Activated B cell treated with CpG ODN at 0.5 μM for 24 hours (primary cell): ENCODE results near the gene FSTL4. TPM values are rescaled to one million over a fixed set of nuclear protein-coding genes. Genes with fewer than 3 reads are reported as not detected.

Experiments
- ATAC-seq: fragments of 200-7000 bp; cut with Tn5 transposase; one replicate; pipeline ENCODE4 v1.10.0; 2021; ENCODE audit warnings: low read depth, mild to moderate bottlenecking, moderate library complexity
- CTCF ChIA-PET: fragments of 350-600 bp; sonication (Branson Sonifier 250); formaldehyde crosslinking; loops from one replicate; lab custom pipeline; 2021; ENCODE audit warnings: antibody characterized with exemption; lab: Charles Lee
- POLR2A ChIA-PET: fragments of 350-600 bp; sonication (Branson Sonifier 250); formaldehyde crosslinking; loops from one replicate; lab custom pipeline; 2021; ENCODE audit warnings: antibody characterized with exemption; lab: Charles Lee
- DNase-seq: peaks from one replicate; pipeline ENCODE4 v3.0.0; 2022
- H3K27ac Mint-ChIP-seq: one replicate; pipeline ENCODE4 v1.8.0; 2020; ENCODE audit warnings: mixed read lengths
- H3K27me3 Mint-ChIP-seq: one replicate; pipeline ENCODE4 v1.8.0; 2021; ENCODE audit warnings: mixed read lengths
- H3K36me3 Mint-ChIP-seq: one replicate; pipeline ENCODE4 v1.8.0; 2021; ENCODE audit warnings: low read depth, mixed read lengths
- H3K4me1 Mint-ChIP-seq: one replicate; pipeline ENCODE4 v1.8.0; 2021; ENCODE audit warnings: mixed read lengths
- H3K4me3 Mint-ChIP-seq: one replicate; pipeline ENCODE4 v1.8.0; 2020; ENCODE audit warnings: mild to moderate bottlenecking, mixed read lengths
- H3K9me3 Mint-ChIP-seq: one replicate; pipeline ENCODE4 v1.8.0; 2020; ENCODE audit warnings: mixed read lengths
- intact Hi-C: fragments of 100-400 bp; cut with micrococcal nuclease; formaldehyde crosslinking; loops from one replicate; pipeline ENCODE4 v1.15.1; 2024
- total RNA-seq: library from RNA; stranded (reverse); gene quantifications from 2 replicates; pipeline ENCODE4 v1.2.3, GENCODE V29; 2022
- TF ChIP-seq, protein P1 (sequence below): fragments of 200-600 bp; IDR thresholded peaks from one replicate; pipeline ENCODE4 v1.8.0; 2022; ENCODE audit warnings: antibody characterized with exemption, mild to moderate bottlenecking

Gene FSTL4
- total RNA-seq, 1 donor from 2014 or later = 1.7 TPM

DNA sequence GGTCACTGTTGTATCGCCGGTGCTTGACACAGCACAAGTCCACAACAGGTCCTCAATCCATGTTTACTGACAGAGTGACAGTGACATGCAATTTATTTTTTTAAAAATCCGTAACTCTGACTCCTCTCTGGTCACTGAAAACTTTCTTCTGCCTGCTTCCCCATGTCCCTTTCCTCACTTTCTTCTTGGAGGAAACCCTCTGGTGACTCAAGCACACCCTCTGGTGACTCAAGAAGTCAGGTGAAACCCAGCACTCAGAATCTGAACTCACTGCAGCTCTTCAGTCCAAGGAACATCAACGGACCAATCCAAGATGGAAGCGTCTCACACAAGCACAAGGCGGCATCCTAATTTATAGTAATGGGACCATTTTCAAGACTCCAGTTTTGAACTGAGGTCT is 245.9 kb downstream of the FSTL4 start:
- POLR2A ChIA-PET = no interaction called here
- intact Hi-C loops = no loop called here
- Mint-ChIP-seq H3K27me3 (peaks cover 14% of the 10 kb centered on the region), H3K4me3 (no peak overlapping the region), H3K4me1 (no peaks in the 10 kb centered on the region), H3K27ac (no peak overlapping the region), H3K9me3 (no peaks in the 10 kb centered on the region), H3K36me3 (no peaks in the 10 kb centered on the region)
- TF ChIP-seq, protein P1, sequence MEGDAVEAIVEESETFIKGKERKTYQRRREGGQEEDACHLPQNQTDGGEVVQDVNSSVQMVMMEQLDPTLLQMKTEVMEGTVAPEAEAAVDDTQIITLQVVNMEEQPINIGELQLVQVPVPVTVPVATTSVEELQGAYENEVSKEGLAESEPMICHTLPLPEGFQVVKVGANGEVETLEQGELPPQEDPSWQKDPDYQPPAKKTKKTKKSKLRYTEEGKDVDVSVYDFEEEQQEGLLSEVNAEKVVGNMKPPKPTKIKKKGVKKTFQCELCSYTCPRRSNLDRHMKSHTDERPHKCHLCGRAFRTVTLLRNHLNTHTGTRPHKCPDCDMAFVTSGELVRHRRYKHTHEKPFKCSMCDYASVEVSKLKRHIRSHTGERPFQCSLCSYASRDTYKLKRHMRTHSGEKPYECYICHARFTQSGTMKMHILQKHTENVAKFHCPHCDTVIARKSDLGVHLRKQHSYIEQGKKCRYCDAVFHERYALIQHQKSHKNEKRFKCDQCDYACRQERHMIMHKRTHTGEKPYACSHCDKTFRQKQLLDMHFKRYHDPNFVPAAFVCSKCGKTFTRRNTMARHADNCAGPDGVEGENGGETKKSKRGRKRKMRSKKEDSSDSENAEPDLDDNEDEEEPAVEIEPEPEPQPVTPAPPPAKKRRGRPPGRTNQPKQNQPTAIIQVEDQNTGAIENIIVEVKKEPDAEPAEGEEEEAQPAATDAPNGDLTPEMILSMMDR = no peak
- no peak for ATAC-seq
- no peak for DNase-seq
- CTCF ChIA-PET = interaction anchor here (0.7 to 4.4 kb wide), 10 partner anchors 9 to 577 kb away, joined by 3 to 23 read pairs (median 4); no protein-coding TSS in a partner anchor

DNA sequence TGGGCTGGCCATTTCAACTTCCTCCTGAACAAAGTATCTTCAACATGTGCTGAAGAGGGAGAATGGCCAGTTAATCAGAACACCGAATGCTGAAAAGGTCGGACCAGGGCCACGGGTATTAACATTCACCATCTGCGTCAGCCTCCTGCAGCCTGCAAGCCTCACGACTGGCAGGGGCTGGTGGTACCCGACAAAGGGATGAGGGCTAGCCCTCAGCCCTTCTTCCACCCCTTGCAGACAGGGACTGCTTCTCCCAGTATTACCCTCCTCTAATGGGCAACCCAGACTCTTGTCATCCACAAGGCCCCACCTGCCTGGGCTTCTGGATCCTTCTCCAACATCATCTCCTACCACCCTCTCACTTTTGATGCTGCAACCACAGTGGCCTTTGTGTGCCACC is 246.6 kb downstream of the FSTL4 start:
- DNase-seq (no peak), ATAC-seq (no peak)
- intact Hi-C loops = loop anchor here (1.0 to 2.0 kb wide), 7 partner anchors 33 to 579 kb away; no protein-coding TSS in a partner anchor
- no peak overlapping the region for H3K4me3 Mint-ChIP-seq
- ChIA-PET POLR2A (no interaction called here), CTCF (interaction anchor here (0.8 to 4.4 kb wide), 9 partner anchors 9 to 579 kb away, joined by 3 to 23 read pairs (median 6); no protein-coding TSS in a partner anchor)
- no peaks in the 10 kb centered on the region for H3K9me3 Mint-ChIP-seq
- no peaks in the 10 kb centered on the region for H3K36me3 Mint-ChIP-seq
- no peaks in the 10 kb centered on the region for H3K4me1 Mint-ChIP-seq
- peaks cover 12% of the 10 kb centered on the region for H3K27me3 Mint-ChIP-seq
- H3K27ac Mint-ChIP-seq = no peak overlapping the region
- TF ChIP-seq, protein P1 = no peak

DNA sequence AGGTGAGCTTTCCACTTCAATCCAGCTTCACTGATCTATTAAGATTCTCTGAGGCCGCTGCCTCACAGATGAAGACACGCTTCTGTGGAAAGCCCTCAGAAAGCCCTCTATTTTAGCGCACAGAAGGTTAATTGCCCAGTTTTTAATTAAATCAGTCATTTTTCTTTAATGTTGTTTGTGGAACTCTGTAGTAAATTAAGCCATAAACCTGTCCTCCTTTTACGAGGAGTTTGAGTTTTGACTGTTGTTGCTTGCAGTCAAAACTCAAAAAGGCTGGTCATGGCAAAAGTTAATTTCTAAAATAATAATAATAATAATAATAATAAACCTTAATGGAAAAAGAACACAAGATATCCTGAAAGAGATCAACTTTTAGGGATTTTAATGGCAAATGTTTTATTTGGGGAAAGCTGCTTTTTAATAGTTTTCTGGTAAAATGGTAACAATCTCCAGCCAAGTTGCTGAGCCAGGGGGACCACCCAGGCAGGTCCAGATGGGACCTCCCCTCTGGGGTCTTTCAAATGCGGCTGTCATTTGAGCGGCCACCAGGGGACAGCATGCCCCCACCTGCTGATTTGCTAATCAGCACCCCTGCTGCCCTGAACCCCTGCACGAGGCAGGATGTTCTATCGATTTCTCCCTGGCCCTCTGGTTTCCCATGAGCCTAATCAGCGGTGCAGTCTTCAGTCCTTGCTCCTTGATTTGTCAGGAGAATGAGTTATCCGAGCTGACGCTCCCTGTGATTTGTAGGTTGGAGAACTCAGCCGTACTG is 247.2 kb downstream of the FSTL4 start:
- ATAC-seq = peak; percentile 50
- H3K4me3 Mint-ChIP-seq = no peak overlapping the region
- H3K9me3 Mint-ChIP-seq = no peaks in the 10 kb centered on the region
- intact Hi-C loops = loop anchor here (1.0 to 2.0 kb wide), 7 partner anchors 33 to 579 kb away; no protein-coding TSS in a partner anchor
- H3K4me1 Mint-ChIP-seq = no peaks in the 10 kb centered on the region
- H3K36me3 Mint-ChIP-seq = no peaks in the 10 kb centered on the region
- no peak for DNase-seq
- CTCF ChIA-PET = interaction anchor here (0.8 to 4.4 kb wide), 10 partner anchors 10 to 580 kb away, joined by 3 to 23 read pairs (median 6); no protein-coding TSS in a partner anchor
- POLR2A ChIA-PET = no interaction called here
- TF ChIP-seq, protein P1 = no peak
- no peak overlapping the region for H3K27ac Mint-ChIP-seq
- peaks cover 7% of the 10 kb centered on the region for H3K27me3 Mint-ChIP-seq

DNA sequence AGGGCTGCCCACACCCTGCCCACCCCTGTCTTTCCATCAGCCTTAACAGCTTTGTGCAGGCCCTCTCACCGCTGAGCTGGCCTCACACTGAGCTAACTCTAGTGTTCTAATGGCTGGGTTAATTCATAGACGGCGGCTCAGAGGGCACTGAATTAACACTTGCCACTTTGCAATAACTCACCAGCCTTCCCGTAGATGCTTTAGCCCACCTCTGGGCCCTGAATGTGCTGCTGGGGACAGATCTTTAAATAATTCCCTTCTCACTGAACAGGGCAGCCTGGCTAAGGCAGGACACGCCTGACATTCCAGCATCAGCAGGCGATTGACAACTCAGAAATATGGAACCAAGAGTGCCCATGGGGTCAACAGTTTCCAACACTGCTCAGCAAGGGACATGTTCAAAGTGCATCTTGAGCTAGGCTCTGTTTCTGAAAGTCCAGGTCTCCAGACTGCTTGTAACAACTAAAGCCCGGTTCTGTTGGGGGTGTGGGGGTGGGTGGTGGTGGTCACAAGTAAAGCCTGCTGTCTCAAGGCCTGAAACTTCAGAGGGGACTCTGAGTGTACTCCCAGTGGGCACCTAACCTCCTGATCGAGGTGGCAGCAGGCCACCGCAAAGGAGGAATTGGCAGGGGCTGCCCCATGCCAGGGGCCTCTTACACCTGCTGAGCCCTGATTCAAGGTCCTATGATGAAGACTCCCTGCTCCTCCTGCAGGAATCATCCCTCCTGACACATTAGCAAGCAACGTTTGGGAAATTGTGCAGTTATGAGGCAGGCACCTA is 248.3 kb downstream of the FSTL4 start:
- TF ChIP-seq, protein P1 = no peak
- ChIA-PET POLR2A (no interaction called here), CTCF (interaction anchor here (0.9 to 1.8 kb wide), 5 partner anchors 96 to 581 kb away, joined by 3 to 8 read pairs (median 4); no protein-coding TSS in a partner anchor)
- peaks cover 5% of the 10 kb centered on the region for H3K27me3 Mint-ChIP-seq
- H3K36me3 Mint-ChIP-seq = no peaks in the 10 kb centered on the region
- no peak for DNase-seq
- no peaks in the 10 kb centered on the region for H3K4me1 Mint-ChIP-seq
- ATAC-seq = no peak
- intact Hi-C loops = loop anchor here (2.0 kb wide), 1 partner anchor 59 kb away; no protein-coding TSS in a partner anchor
- no peak overlapping the region for H3K27ac Mint-ChIP-seq
- H3K9me3 Mint-ChIP-seq = no peaks in the 10 kb centered on the region
- no peak overlapping the region for H3K4me3 Mint-ChIP-seq
